HG03095 (cell line): ENCODE measurements around the gene LTB.
"Not testable (repeated sequence)": the region's sequence is repeated elsewhere in the genome, so short reads cannot be mapped to it uniquely, and the experiment has no call there.

ENCODE experiments used
- ATAC-seq: cut with Tn5 transposase; IDR thresholded peaks from one replicate; pipeline ENCODE4 v1.9.1; 2021; ENCODE audit warnings: moderate library complexity; ENCODE audit not compliant: unreplicated experiment

Gene LTB

GRCh38 chr6:31609519-31610406 lies 27.5 kb upstream of the LTB start:
- ATAC-seq: no peak

GRCh38 chr6:31607317-31607716 lies 25.1 kb upstream of the LTB start:
- no peak for ATAC-seq

- ATAC-seq: no peak
Measured at GRCh38 chr6:31597006-31597405, 14.8 kb upstream of the LTB start.

- ATAC-seq: no peak
Measured at GRCh38 chr6:31592396-31592771, 10.2 kb upstream of the LTB start.

GRCh38 chr6:31590691-31591090 lies 8.5 kb upstream of the LTB start:
- not testable (repeated sequence) for ATAC-seq

- ATAC-seq: no peak
Measured at GRCh38 chr6:31588871-31589650, 6.8 kb upstream of the LTB start.

GRCh38 chr6:31587791-31588777 lies 5.9 kb upstream of the LTB start:
- no peak for ATAC-seq

- no peak for ATAC-seq
Measured at GRCh38 chr6:31586599-31587281, 4.5 kb upstream of the LTB start.

GRCh38 chr6:31586008-31586407 lies 3.8 kb upstream of the LTB start, which contains the start of gene LST1:
Gene LST1 (plus strand): TSS chr6:31586277. CDS start chr6:31587300, 1,023 bp downstream.
- no peak for ATAC-seq

- no peak for ATAC-seq
Measured at GRCh38 chr6:31585491-31585890, 3.3 kb upstream of the LTB start.

GRCh38 chr6:31581434-31582229 lies 592 bp downstream of the LTB start:
- no peak for ATAC-seq

GRCh38 chr6:31580807-31581433 lies 1.3 kb downstream of the LTB start:
- ATAC-seq: peak; percentile 50

- no peak for ATAC-seq
Measured at GRCh38 chr6:31580438-31580740, 1.8 kb downstream of the LTB start.

- ATAC-seq: no peak
Measured at GRCh38 chr6:31579546-31580437, 2.4 kb downstream of the LTB start.

- ATAC-seq: no peak
Measured at GRCh38 chr6:31579119-31579505, 3.1 kb downstream of the LTB start.

GRCh38 chr6:31578184-31579118 lies 3.8 kb downstream of the LTB start:
- ATAC-seq: no peak

GRCh38 chr6:31577579-31577966 lies 4.7 kb downstream of the LTB start:
- ATAC-seq: no peak
